Colonic mucosa (tissue), 4 donors: ENCODE data around the gene GUCA1C. TPM values are rescaled to one million over a fixed set of nuclear protein-coding genes. Genes with fewer than 3 reads are reported as not detected.

Experiments used
- DNase-seq: peaks from one replicate; pipeline ENCODE4 v3.0.0-alpha.2; 2020
- H3K27ac ChIP-seq: fragments of 200-600 bp; one replicate; pipeline ENCODE4 v1.8.0; 2021
- H3K27me3 ChIP-seq: fragments of 200-600 bp; one replicate; pipeline ENCODE4 v1.8.0; 2021
- H3K36me3 ChIP-seq: fragments of 200-600 bp; one replicate; pipeline ENCODE4 v1.8.0; 2021
- H3K4me1 ChIP-seq: fragments of 200-600 bp; one replicate; pipeline ENCODE4 v1.8.0; 2021; ENCODE audit warnings: mild to moderate bottlenecking
- H3K4me3 ChIP-seq: fragments of 200-600 bp; one replicate; pipeline ENCODE4 v1.8.0; 2021
- H3K9ac ChIP-seq, 2 donors: one replicate each; pipeline ENCODE4 v1.7.0; 2013; ENCODE audit warnings: control low read depth in 2 of 2, low read depth in 2 of 2, low read length in 2 of 2
- H3K9me3 ChIP-seq: fragments of 200-600 bp; one replicate; pipeline ENCODE4 v1.8.0; 2021
- intact Hi-C: fragments of 100-400 bp; cut with DNase I; formaldehyde crosslinking; loops from one replicate; pipeline ENCODE4 v1.14.1; 2022
- total RNA-seq, 2 donors: library from RNA; stranded (reverse); fragmentation: NEBNext Ultra II Directional in 1 of 2; extraction: Animal tissue kit (Norgen Biotek cat#: 25700) in 1 of 2; gene quantifications; one replicate each; pipeline ENCODE4 v1.2.1, GENCODE V29; 2021
- TF ChIP-seq, protein P1 (sequence below): fragments of 200-600 bp; IDR thresholded peaks from one replicate; pipeline ENCODE4 v1.8.0; 2022; ENCODE audit warnings: antibody characterized with exemption, mild to moderate bottlenecking
- donor health status: healthy.
- donor health status: DM: no; HTN: no; CAD: no.
- donor health status: DM: no; HTN: no; CAD: no.

The GUCA1C gene
- not detected for total RNA-seq

GRCh38 chr3:108953700-108954099 lies at the start of gene GUCA1C:
Gene GUCA1C, minus strand, starts transcription at chr3:108953879. Its CDS starts 117 bp downstream, at chr3:108953762.
- Histone ChIP-seq H3K4me1 (no peaks in the 10 kb centered on the region), H3K9me3 (no peaks in the 10 kb centered on the region), H3K4me3 (no peak within 1 kb of the TSS), H3K9ac (no peak within 1 kb of the TSS), H3K27me3 (no peaks in the 10 kb centered on the region), H3K27ac (no peak within 1 kb of the TSS), H3K36me3 (no peaks in the 10 kb centered on the region)
- no peak for DNase-seq
- TF ChIP-seq, protein P1, sequence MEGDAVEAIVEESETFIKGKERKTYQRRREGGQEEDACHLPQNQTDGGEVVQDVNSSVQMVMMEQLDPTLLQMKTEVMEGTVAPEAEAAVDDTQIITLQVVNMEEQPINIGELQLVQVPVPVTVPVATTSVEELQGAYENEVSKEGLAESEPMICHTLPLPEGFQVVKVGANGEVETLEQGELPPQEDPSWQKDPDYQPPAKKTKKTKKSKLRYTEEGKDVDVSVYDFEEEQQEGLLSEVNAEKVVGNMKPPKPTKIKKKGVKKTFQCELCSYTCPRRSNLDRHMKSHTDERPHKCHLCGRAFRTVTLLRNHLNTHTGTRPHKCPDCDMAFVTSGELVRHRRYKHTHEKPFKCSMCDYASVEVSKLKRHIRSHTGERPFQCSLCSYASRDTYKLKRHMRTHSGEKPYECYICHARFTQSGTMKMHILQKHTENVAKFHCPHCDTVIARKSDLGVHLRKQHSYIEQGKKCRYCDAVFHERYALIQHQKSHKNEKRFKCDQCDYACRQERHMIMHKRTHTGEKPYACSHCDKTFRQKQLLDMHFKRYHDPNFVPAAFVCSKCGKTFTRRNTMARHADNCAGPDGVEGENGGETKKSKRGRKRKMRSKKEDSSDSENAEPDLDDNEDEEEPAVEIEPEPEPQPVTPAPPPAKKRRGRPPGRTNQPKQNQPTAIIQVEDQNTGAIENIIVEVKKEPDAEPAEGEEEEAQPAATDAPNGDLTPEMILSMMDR, result no peak
- intact Hi-C loops, result no loop called here

DNA sequence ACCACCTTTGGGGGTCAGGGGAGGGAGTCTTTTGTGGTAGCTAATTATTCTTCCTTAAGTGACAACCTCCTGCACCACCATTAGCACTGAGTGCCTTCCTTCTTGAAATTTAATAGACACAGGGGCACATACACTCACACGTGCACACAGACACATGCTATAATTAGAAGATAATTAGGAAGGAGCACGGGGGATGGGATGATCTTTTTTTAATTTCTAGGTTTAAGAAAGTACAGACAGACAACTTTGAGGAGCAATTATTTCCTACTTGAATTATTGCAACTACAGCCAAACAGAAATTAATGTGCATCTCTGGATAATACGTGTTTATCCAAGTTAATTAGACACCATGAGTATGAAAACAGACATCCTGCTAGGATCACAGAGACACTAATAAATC lies 44.8 kb upstream of the GUCA1C start:
- no peaks in the 10 kb centered on the region for H3K4me1 ChIP-seq
- DNase-seq, result no peak
- H3K9me3 ChIP-seq, result no peaks in the 10 kb centered on the region
- no peak overlapping the region for H3K9ac ChIP-seq
- no peak overlapping the region for H3K4me3 ChIP-seq
- no peaks in the 10 kb centered on the region for H3K27me3 ChIP-seq
- H3K27ac ChIP-seq, result no peak overlapping the region
- TF ChIP-seq, protein P1, result no peak
- no peaks in the 10 kb centered on the region for H3K36me3 ChIP-seq
- intact Hi-C loops, result no loop called here

DNA sequence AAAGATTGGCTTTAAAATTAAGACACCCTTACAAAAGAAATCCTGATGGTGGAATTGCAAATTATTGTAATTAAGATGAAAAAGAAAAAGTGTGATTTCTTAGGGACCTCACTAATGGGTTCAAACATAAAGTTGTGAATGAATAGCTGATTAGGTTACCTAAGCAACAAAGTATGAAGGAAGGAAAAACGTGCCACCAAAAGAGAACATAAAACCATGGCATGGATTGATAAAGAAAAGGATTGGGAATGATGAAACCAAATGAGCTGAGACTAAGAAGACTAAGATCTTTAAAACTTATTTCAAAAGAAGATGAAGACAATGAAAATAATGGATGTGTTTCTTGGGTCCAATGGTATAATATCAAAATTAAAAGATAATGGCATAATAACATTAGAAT lies 32.2 kb upstream of the GUCA1C start:
- Histone ChIP-seq H3K9me3 (no peaks in the 10 kb centered on the region), H3K27me3 (no peaks in the 10 kb centered on the region), H3K27ac (no peak overlapping the region), H3K4me3 (no peak overlapping the region), H3K4me1 (no peaks in the 10 kb centered on the region), H3K36me3 (no peaks in the 10 kb centered on the region), H3K9ac (no peak overlapping the region)
- no peak for DNase-seq
- intact Hi-C loops, result no loop called here
- TF ChIP-seq, protein P1, result no peak

DNA sequence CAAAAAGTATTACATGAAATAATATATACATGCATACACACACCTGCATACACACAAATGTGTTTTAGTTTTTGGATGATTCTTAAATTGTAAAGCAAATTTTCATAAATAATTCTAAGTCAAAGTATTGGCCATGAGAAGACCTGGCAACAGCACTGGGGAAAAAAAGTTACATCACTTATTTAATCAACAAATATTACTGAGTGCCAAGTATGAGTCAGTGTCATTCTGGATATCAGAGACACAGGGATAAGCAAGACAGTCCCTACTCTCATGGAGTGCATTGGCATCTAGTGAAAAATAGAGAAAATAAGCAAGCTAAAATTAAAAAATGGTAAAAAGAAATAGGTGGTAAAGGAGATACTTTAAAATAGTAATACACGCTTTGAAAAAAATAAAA lies 29.4 kb upstream of the GUCA1C start:
- no peaks in the 10 kb centered on the region for H3K9me3 ChIP-seq
- H3K27ac ChIP-seq, result no peak overlapping the region
- H3K27me3 ChIP-seq, result no peaks in the 10 kb centered on the region
- H3K36me3 ChIP-seq, result no peaks in the 10 kb centered on the region
- TF ChIP-seq, protein P1, result no peak
- intact Hi-C loops, result no loop called here
- H3K4me1 ChIP-seq, result no peaks in the 10 kb centered on the region
- no peak overlapping the region for H3K9ac ChIP-seq
- DNase-seq, result no peak
- H3K4me3 ChIP-seq, result no peak overlapping the region

DNA sequence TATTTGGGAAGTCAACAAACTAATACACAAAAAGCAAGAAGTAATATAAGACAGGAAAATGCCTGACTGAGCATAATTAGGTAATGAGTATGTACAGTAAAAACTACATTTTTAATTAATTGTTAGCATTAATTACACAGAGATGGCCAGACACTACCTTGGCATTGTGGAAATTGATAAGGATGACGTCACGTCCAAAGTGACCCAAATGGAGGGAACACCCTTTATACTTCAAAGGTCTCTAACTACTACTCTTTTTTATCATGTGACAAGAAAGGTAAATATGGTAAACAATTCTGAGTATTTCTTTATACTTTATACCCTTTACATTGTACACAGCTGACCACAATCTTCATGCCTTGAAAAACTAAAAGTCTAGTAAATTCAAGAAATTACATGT lies 22.4 kb upstream of the GUCA1C start:
- Histone ChIP-seq H3K9ac (no peak overlapping the region), H3K27me3 (no peaks in the 10 kb centered on the region), H3K4me1 (no peaks in the 10 kb centered on the region), H3K4me3 (no peak overlapping the region), H3K36me3 (no peaks in the 10 kb centered on the region), H3K27ac (no peak overlapping the region), H3K9me3 (no peaks in the 10 kb centered on the region)
- intact Hi-C loops, result no loop called here
- TF ChIP-seq, protein P1, result no peak
- DNase-seq, result no peak

GRCh38 chr3:108973019-108973418 lies 19.3 kb upstream of the GUCA1C start:
- no peak overlapping the region for H3K4me3 ChIP-seq
- no peaks in the 10 kb centered on the region for H3K9me3 ChIP-seq
- H3K36me3 ChIP-seq, result no peaks in the 10 kb centered on the region
- TF ChIP-seq, protein P1, result no peak
- H3K9ac ChIP-seq, result no peak overlapping the region
- H3K27me3 ChIP-seq, result no peaks in the 10 kb centered on the region
- H3K4me1 ChIP-seq, result no peaks in the 10 kb centered on the region
- DNase-seq, result no peak
- no peak overlapping the region for H3K27ac ChIP-seq
- intact Hi-C loops, result no loop called here
